C1 segment of cervical spinal cord (tissue), 14 donors: Measurements from ENCODE around the gene NAV2.

ENCODE experiments used
- DNase-seq, 14 donors: peaks; one replicate each; lab custom pipeline; 2025; lab: John Stamatoyannopoulos, UW

Gene NAV2

DNA sequence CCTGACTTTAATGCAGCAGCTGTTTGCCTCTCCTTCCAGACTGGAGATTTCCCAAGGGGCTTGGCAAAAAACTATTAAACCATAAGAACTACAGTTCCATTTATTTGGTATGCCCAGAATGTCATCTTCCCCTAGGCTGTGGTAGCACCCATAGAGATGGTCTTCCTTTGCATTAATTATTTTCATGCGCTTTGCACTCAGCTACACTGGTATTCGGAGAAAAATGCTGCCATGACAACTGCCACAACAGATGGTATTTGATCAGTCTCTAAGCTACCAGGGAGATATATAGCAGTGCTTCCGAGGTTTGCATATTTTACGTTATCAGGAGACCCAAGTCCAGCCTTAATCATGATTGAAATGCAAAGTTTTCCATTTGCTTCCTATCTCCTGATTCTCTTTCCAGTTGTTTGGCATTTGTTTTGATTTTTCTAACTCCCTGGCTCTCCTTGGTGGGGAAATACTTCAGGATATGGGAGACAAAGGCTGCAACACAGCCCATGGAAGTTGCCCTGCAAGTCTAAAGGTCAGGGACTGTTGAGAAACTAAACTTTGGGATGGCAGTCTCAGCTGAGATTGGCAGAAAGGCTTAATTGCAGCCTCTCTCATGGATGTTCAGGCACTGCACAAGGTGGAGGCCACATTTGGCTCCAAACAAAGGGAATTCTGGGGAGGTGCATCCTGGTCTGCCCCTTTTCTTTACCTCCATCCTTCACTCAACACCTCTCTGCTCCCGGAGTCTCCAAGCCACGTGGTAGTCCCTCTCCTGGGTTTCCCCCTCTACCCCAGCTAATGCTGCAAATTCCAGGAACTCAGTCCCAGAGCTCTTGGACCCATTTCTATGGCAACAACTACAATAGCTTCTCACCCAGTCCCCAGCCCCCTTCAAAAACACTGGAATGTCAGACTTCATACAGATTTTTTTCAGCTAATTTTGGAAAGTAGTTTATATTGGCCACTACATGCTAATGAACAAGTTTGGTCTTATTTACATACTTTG, 151.8 kb downstream of the NAV2 start:
- peak in 1 of 14 donors; percentile 24 for DNase-seq

DNA sequence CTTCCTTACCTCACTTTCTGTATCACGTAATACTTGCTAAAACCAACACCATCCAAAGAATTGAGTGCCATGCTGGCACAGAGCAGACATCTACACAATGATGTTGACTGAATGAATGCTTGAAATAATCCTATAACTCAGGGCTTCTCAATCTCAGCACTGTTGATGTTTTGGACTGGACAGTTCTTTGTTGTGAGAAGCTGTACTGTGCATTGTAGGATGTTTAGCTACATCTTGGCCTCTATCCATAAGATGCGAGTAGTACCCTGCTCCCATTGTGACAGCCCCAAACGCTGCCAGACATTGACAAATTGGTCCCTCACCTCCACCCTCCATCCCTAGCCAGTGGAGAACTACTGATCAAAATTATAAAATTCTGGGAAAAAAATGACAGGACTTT, 153.4 kb downstream of the NAV2 start:
- DNase-seq, result no peak

DNA sequence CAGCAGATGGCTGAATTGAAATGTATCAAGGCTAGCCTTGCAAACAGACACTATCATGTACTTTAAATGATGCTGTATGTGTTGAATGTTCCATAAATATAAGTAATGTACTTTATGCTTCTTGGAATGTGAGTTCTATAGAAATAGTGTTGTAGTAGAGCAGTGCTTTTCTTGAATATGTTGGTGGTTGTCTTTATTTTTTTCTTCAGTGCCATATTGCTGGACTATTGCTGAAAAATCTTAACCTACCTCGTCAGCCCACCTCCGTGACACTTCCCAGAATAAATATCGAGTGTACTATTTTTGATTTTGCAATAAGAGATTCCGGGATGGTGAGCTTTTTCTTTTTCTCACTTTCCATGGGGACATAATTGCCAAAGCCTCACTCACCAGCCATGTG, 153.9 kb downstream of the NAV2 start:
- no peak for DNase-seq

DNA sequence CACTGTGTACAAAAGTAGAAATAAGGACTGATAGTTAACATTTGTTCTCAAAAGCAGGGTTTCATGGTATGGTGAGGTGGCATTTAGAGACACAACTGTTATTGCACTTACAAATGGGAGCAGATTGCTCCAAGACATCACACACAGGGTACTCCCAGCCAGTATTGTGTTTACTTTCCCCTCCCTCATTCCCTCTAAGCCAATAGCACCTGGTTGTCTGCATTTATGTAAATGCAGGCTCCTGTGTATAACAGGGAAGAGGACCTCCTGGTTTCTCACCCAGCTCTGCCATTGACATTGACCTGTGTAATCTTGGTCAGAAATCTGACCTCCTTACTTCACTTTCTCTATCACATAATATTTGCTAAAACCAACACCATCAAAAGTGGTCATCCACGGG, 154.4 kb downstream of the NAV2 start:
- DNase-seq, result no peak

DNA sequence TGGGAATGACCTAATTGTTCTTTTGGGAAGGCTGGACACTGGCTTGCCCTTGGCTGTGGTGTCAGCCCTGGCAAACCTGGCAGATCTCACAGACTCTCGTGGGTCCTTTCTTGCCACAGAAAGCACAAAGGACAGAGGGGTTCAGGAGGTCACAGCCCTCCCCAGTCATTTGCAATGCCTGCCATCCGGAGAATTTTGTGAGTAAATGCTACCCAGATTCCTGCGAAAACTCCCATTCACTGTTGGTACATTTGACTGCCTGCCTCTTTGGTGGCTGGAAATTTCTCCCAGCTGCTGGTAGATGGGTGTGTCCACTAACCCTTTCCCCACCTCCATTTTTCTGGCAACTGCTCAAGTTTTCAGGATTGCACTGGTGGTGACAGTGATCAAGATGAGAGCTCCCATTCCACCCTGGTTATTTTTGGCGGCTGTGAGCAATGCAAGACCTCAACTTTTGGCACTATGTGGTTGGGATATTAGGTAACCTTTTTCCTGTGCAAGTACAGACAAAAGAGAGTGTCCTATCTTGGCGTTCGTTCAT, 155.7 kb downstream of the NAV2 start:
- peak in 4 of 14 donors; percentile 26 to 67 (median 45) for DNase-seq

DNA sequence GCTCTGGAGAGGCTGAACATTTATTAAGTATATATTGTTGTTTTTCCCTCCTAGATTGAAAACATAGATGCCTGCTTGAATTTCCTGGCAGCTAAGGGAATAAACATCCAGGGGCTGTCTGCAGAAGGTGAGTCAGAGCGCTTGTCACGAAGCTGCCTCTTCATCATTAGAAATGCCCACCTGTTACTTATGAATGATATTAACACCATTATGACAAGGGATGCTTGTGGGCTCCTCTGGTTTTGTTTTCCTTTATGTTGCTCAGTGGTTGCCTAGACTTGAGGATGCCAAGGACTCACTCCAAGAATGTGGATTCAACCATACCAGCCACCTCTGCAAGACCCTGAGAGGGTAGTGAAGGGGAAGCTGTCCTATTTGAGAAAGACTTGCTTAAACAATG, 156.2 kb downstream of the NAV2 start:
- DNase-seq, result no peak

DNA sequence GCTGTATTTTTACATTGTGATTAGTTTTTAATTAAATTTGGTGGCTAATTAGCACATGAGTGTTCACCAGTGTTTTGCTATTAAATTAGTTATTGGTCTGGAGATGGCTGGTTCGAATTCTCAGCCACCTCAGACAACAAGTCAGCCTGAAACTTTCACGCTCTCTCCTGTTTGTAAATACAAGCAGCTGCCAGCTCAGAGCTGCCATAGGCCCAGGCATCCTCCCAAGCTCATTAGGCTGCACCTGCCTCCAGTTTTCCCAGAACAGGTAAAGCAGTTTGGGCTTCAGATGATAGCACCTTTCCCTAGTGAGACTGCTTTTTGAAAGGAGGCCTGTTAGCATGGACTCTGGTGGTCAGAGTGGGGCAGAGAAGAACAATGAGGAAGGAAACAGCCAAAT, 156.8 kb downstream of the NAV2 start:
- peak in 1 of 14 donors; percentile 55 for DNase-seq

DNA sequence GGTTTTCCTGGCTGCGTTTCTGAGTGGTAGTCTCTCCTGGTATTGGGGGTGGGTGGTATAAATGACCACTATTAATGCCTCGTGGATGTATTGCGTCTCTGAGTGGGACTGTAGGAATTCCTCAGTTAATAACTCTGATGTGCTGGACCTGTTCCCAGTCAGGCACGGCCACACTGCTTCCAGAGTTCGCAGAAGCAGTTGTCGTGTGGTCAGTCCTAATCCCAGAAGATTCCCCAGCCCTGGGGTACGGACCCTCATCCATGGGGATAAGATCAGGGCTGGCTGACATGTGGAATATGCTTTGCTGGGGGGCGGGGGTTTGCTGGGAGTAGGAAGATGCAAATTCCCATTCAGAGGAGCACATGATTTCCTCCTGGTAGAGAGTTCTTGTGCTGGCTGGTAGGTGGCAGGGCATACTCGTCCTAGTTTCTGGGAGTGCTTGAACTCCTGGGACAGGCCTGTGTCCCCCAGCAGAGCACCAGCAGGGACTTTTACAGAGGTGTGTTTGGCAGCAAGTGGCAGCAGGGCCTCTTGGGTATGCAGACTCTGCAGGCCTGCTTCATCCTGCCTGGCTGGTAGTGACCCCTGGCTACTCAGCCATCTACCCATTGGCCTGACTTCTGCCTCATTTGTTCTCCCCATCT, 157.4 kb downstream of the NAV2 start:
- DNase-seq, result peak in 1 of 14 donors; percentile 47

DNA sequence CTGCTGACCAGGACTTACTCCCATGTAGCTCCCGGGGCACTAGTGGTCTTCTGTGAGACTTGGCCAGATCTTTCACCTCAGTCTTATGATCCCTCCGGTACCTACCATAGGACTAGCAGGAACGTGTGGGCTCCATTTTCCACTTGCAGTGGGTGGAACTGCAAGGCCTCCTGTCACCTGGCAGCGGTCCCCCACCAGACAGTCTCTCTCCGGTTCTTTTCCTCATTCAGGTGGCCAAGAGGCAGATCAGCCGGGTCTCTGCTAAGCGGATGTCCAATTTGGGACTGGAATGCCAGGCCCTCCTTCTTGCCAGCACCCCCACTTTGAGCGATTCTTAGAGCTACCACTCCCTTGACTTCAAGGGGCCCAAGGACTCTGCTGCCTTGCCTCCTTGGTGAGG, 158.9 kb downstream of the NAV2 start:
- DNase-seq, result peak in 1 of 14 donors; percentile 87

DNA sequence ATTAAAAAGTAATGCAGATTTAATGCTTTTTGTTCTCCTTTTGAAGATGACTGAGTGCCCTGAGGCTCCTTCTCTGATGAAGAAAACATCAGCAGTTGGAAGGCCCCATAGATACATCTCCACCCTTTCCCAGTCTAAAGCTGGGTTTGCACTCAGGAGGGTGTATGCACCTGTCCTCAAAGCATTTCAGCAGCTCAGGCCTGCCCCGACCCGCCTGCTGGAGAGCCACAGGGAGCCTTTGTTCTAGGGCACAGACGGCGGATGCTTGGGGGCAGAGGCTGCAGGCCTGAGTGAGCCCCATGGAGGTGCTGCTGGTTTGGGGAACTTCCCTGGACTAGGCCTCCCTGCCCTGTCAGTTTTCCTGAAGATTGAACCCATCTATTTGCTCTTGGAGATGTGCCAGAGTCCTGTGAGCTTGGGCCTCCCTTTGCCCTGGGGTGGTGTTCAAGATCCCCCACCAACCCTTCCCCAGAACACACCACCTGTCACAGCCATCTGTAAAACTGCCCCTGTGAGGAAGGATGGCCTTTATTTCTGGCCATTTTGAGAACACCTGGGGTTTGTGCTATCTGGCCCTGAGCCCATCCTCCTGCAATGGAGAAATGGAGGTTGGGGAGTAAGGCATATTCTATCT, 160.0 kb downstream of the NAV2 start:
- peak in 2 of 14 donors; percentile 33 to 96 for DNase-seq

DNA sequence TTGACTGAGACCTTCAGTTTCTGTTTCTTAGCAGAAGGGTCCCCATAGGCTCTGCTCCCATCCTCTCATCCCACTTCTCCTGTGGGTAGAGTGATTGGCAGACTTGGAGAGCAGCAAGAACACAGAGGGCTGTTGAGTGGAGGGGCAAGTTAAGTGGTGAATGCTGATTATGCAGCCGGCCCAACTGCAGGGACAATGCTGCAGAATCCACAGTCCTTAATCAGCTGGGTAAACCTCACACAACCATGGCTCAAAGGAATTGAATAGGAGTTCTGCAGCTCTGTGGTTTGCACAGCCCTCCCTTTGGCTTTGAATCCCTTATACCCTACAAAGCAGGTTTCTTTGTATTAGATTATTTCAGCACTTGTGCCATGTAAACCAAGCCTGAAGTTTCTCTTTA, 161.1 kb downstream of the NAV2 start:
- DNase-seq, result peak in 1 of 14 donors; percentile 55

DNA sequence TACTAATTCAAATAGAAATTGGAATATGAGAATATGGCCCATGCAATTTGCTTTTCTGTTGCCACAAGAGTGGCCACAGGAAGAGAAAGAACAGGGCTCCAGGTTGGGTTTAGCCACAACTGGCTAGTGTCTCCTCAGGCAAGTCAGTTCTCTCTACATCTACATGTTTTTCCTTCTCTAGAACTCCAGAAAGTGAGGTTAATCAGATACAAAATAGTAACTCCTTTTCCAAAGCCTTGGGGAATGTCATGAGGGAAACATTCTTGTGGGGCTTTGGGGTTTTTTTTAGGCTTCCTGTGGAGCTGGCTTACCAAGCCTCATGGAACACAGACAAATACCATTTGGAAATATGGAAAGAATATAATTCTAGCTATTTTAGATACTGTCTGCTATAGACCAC, 161.6 kb downstream of the NAV2 start:
- no peak for DNase-seq

DNA sequence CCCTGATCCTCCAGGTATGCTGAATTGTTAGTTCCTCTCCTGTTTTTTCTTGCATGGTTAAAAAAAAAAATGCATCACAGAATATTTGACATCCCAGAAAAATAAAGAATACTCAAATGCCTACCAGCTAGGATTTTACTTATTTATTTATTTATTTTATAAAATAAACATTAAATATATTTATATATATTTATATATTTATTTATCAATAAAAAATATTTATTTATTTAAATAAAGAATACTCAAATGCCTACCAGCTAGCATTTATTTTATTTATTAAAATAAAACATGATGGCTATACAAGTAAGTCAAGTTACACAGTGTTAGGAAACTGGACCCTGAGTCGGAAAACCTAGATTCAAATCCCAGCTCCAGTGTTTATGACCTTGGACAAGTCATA, 164.1 kb downstream of the NAV2 start:
- no peak for DNase-seq

DNA sequence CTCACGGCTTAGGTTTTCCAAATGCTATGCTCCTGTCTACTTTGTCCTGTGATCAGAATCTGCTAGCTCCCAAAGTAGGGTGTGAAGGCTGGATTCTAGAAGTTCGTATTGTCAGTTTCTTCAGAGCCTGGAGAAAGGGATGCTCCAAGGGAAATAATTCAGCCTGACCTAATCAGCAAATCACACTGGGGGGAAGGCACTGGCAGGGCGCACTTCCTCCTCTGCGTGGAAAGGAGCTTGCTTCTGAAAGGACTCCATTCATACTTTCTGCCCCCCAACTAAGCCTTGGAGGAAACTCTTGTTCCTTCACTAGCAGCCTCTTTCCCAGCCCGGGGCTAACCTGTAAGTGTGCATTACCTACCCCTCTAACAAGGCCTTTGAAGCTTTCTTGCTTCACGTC, 165.9 kb downstream of the NAV2 start:
- DNase-seq, result peak in 1 of 14 donors; percentile 42

DNA sequence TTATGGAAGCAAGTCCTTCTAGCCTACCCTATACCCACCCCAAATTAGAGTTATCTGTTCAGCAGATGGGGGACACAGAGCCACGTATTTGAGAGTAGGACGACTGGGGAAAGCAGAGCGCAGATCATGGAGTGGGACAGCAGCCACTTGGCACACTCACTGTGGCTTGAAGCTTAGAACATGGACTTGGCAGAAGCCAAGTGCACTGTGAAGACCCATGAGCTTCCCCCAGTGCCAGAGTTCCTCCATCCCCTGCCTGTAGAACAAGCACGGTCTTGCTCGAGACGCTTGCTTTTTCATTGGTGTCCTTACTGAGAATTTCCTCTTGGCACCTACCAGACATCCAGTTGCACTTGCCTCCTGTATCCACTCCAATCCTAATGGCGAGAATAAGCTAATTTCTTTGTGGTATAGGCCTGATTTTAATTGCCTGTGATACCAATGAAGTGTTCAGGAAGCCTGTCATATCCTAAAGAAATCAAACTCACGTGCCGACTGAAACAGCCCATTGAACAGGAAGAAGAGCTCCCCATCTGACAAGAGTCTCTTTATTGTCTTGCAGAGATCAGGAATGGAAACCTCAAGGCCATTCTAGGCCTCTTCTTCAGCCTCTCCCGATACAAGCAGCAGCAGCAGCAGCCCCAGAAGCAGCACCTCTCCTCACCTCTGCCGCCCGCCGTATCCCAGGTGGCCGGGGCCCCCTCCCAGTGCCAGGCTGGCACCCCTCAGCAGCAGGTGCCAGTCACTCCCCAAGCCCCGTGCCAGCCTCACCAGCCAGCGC, 166.9 kb downstream of the NAV2 start:
- DNase-seq, result peak in 2 of 14 donors; percentile 20 to 92

DNA sequence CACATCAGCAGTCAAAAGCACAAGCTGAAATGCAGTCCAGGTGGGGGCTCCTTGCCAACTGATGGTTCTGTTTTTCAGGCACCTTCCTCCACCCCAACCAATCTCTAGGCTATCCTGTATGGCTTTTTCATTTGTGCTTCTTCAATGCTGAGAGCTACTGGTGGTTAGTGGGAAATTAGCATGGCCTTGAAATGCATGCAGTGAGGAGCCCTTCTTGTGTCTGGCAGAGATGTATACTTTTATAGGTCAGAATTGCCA, 167.4 kb downstream of the NAV2 start:
- DNase-seq, result peak in 1 of 14 donors; percentile 59

DNA sequence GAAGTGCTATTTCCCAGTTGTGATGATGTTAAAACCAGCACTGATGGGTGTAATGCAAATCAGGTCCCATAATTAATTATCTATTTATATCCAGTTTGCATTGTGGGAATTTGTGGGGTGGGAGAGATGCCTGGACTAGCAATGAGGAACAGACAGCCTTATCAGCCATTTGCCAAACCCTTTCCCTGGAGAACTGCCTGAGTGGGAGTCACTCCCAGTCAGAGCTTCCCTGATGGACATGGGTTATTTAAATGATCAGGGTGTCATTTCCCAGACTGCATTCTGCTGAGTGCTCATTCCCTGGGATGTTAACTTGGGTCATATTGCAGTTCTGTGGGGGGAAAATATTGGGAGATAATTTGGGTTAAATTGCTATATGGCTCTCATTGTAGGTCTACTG, 168.5 kb downstream of the NAV2 start:
- DNase-seq, result no peak

DNA sequence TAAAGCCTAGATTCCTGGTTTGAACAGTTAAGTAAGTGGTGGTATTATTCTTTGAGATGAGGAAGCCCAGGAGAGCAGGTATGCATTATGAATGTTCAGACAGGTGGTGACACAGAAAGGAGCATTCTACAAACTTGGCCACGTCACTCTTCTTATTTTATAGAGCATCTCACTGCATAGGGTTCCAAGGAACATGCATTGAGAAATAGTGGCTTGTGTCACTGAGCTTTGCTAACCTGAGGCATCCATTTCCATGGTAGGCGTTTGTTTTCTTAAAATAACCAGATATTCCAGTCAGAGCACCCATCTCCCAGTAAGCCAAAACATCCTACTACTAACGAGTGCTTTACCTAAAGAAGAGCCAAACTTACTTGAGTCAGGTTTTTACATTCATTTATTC, 169.7 kb downstream of the NAV2 start:
- DNase-seq, result no peak

DNA sequence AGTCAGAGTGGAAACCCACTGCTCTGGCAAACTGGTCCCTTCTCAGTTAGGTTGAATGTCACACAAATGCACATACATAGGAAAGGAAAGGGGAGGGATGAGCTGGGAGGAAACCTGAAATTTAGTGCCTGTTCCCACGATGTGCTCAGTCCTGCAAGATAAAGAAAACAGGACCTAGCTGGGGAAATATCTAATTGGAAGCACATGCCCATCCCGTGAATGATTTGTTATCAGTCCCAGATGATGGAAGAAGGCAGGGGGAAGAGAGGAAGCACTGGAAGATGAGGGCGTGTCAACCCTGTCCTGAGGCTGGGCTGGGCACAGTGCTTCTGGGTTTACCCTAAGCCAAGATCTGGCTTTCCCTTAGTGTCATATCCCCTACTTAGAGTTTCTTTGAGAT, 173.9 kb downstream of the NAV2 start:
- DNase-seq, result no peak

DNA sequence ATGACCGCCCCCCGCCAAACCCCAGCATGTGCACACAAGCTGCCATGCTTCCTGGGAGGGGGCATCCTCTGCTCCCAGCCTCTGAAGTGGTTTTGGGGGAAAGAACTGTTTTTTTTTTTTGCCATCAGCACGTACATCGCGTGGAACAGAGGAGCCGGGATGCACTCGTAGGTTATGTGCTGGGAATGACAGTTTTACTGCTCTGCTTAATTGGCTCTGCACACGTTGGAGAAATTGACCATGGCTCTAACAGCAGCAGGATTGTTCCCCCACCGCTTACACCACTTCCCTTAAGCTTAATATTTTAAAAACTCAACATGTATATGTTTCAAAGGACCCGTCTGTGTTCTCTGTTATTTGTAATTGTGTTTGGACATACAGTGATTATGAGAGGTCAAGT, 175.2 kb downstream of the NAV2 start:
- DNase-seq, result no peak

DNA sequence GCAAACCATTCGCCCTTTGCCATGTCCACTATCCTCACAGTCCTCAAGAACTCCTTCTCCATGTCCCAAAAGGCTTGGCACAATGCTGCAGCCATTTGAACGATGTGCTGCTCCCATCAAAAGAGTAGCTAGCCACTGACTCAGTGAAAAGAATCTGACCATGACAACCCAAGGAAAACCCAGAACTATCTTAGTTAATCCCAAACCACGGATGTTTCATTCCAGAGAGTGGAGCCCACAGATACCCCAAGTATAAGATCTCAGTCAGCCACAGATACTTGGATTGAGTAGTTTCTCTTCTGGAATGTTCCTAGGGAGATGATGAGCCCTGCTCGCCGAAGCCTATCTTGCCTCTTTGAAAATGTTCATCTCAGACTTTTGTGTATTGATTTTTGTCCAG, 176.9 kb downstream of the NAV2 start:
- no peak for DNase-seq

DNA sequence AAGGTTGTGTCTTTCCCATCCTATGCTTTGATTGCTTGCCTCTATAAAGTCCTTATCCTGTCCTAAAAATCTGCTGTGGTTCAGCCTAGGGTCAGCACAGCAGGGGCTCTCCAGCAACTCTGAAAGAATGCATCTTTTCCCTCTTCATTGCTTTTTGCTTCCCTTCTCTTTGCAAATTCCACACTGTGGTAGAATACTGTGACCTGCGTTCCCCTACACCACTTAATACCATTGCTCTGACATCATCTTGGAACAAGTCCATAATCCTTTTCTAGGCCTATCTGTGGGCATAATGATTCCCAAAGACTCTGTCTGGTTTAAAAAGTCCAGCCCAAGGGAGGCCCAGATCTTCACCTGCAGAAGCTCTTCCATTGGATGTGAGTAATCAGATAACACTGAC, 177.7 kb downstream of the NAV2 start:
- DNase-seq, result no peak
